Activated naive CD8-positive, alpha-beta T cell (primary cell): ENCODE results near the gene BRD7.

Experiments
- H3K27ac Mint-ChIP-seq: one replicate; pipeline ENCODE4 v1.8.0; 2021; ENCODE audit warnings: mixed read lengths
- H3K27me3 Mint-ChIP-seq: one replicate; pipeline ENCODE4 v1.8.0; 2021; ENCODE audit warnings: mixed read lengths
- H3K36me3 Mint-ChIP-seq: one replicate; pipeline ENCODE4 v1.8.0; 2021; ENCODE audit warnings: mixed read lengths
- H3K4me1 Mint-ChIP-seq: one replicate; pipeline ENCODE4 v1.8.0; 2021; ENCODE audit warnings: low read depth, mixed read lengths
- H3K4me3 Mint-ChIP-seq: one replicate; pipeline ENCODE4 v1.8.0; 2021; ENCODE audit warnings: mild to moderate bottlenecking, mixed read lengths
- H3K9me3 Mint-ChIP-seq: one replicate; pipeline ENCODE4 v1.8.0; 2021; ENCODE audit warnings: low read depth, mixed read lengths

BRD7 gene

GRCh38 chr16:50395763-50396710 lies 27.2 kb upstream of the BRD7 start:
- Mint-ChIP-seq H3K4me3 (no peak overlapping the region), H3K4me1 (peaks cover 23% of the 10 kb centered on the region), H3K27me3 (no peaks in the 10 kb centered on the region), H3K27ac (peak overlapping the region; percentile 24), H3K9me3 (no peaks in the 10 kb centered on the region), H3K36me3 (no peaks in the 10 kb centered on the region)

- Mint-ChIP-seq H3K4me3 (no peak overlapping the region), H3K36me3 (no peaks in the 10 kb centered on the region), H3K27me3 (no peaks in the 10 kb centered on the region), H3K9me3 (no peaks in the 10 kb centered on the region), H3K27ac (no peak overlapping the region), H3K4me1 (peaks cover 23% of the 10 kb centered on the region)
Observed at GRCh38 chr16:50393858-50394802, 25.3 kb upstream of the BRD7 start.

DNA sequence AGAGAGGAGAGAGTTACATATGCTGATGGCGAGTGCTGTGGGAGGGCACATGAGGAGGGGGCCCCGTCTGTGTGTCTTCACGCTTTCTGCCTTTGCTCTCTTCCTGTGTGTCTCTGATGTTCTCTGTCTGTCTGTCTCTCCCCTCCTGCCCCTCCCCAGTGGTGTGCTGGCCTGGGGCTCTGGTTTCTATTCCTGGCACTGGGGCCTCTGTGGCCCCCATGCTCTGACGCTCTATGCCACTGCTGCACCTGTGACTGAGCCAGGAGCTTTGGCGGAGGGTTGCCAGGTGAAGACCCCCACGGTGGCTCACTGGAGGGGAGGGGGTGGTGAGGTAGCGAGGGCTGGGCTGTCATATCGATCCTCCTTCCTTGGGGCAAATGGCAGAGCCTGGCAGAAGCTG lies 24.6 kb upstream of the BRD7 start:
- no peaks in the 10 kb centered on the region for H3K36me3 Mint-ChIP-seq
- H3K27ac Mint-ChIP-seq = no peak overlapping the region
- peaks cover 20% of the 10 kb centered on the region for H3K4me1 Mint-ChIP-seq
- H3K9me3 Mint-ChIP-seq = no peaks in the 10 kb centered on the region
- H3K4me3 Mint-ChIP-seq = no peak overlapping the region
- H3K27me3 Mint-ChIP-seq = no peaks in the 10 kb centered on the region

- Mint-ChIP-seq H3K9me3 (no peaks in the 10 kb centered on the region), H3K36me3 (no peaks in the 10 kb centered on the region), H3K4me1 (peaks cover 11% of the 10 kb centered on the region), H3K27ac (no peak overlapping the region), H3K27me3 (no peaks in the 10 kb centered on the region), H3K4me3 (no peak overlapping the region)
Observed at GRCh38 chr16:50390914-50391716, 22.3 kb upstream of the BRD7 start.

GRCh38 chr16:50390371-50390771 lies 21.6 kb upstream of the BRD7 start:
- Mint-ChIP-seq H3K4me3 (no peak overlapping the region), H3K27me3 (no peaks in the 10 kb centered on the region), H3K4me1 (peaks cover 5% of the 10 kb centered on the region), H3K36me3 (no peaks in the 10 kb centered on the region), H3K27ac (no peak overlapping the region), H3K9me3 (no peaks in the 10 kb centered on the region)

DNA sequence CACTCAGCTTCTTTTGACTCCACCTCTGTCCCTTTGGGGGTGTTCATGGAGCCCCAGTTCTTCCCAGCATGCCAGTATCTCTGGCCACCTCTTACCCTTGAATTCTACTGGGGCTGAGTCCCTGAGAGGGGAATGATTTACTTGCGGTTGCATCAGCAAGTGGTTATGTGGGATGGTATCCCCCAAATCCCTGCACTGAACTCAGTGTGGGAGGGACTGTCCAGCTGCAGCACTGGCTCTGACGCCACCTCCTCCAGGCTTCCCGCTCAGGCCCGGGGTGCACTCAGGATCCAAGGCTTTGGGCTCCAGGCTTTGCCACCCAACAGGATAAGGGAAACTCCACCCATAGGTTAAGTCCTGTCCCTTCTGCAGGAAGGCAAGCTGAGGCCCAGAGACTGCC lies 21.1 kb upstream of the BRD7 start:
- Mint-ChIP-seq H3K9me3 (no peaks in the 10 kb centered on the region), H3K27me3 (no peaks in the 10 kb centered on the region), H3K36me3 (no peaks in the 10 kb centered on the region), H3K27ac (no peak overlapping the region), H3K4me1 (peaks cover under 1% of the 10 kb centered on the region), H3K4me3 (no peak overlapping the region)

DNA sequence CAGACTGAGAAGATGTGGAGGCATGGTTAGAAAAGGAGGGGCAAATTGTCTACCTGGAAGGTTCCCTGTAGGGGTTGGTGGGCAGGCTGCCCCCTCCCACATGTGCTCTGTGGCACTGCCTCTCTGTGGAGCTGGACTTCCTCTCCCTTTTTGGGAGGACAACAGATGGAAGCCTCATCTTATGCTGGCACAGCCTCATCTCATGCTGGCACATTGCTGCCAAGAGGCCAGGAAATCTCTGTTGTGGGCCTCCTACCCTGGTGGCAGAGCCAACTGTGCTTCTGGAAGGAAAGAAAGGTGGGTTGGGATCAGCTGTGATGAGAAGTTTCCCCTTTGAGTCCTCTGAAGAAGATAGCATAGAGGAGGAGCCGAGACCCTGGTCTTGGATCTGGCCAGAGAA lies 19.7 kb upstream of the BRD7 start:
- no peaks in the 10 kb centered on the region for H3K9me3 Mint-ChIP-seq
- no peak overlapping the region for H3K27ac Mint-ChIP-seq
- H3K4me1 Mint-ChIP-seq = no peaks in the 10 kb centered on the region
- H3K36me3 Mint-ChIP-seq = no peaks in the 10 kb centered on the region
- no peaks in the 10 kb centered on the region for H3K27me3 Mint-ChIP-seq
- H3K4me3 Mint-ChIP-seq = no peak overlapping the region

DNA sequence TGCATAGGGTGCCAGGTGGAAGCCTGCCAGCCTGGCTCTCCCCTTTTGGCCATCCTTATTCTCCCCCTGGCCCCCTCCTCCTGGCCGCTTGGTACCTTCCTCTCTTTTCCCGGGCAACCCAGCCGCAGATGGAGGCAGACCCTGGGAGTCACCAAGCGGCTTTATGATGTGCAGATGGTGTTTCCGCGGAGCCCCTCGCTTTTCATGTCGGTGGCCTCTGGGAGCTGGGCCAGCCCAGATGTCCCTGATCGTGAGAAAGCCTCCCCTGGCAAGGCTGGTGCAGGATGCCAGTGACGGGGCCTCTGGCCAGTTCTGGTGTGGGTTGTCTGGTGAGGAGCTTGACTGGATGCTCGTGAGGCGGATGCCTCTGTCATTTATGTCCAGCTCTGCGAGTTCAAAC lies 18.0 kb upstream of the BRD7 start:
- Mint-ChIP-seq H3K4me1 (no peaks in the 10 kb centered on the region), H3K9me3 (no peaks in the 10 kb centered on the region), H3K27ac (no peak overlapping the region), H3K4me3 (no peak overlapping the region), H3K36me3 (no peaks in the 10 kb centered on the region), H3K27me3 (no peaks in the 10 kb centered on the region)

- Mint-ChIP-seq H3K27me3 (no peaks in the 10 kb centered on the region), H3K4me3 (no peak overlapping the region), H3K9me3 (no peaks in the 10 kb centered on the region), H3K4me1 (no peaks in the 10 kb centered on the region), H3K36me3 (no peaks in the 10 kb centered on the region), H3K27ac (no peak overlapping the region)
Observed at GRCh38 chr16:50386139-50386538, 17.4 kb upstream of the BRD7 start.

GRCh38 chr16:50384500-50385135 lies 15.8 kb upstream of the BRD7 start:
- H3K27me3 Mint-ChIP-seq = no peaks in the 10 kb centered on the region
- H3K36me3 Mint-ChIP-seq = no peaks in the 10 kb centered on the region
- no peaks in the 10 kb centered on the region for H3K4me1 Mint-ChIP-seq
- H3K27ac Mint-ChIP-seq = no peak overlapping the region
- no peak overlapping the region for H3K4me3 Mint-ChIP-seq
- no peaks in the 10 kb centered on the region for H3K9me3 Mint-ChIP-seq

DNA sequence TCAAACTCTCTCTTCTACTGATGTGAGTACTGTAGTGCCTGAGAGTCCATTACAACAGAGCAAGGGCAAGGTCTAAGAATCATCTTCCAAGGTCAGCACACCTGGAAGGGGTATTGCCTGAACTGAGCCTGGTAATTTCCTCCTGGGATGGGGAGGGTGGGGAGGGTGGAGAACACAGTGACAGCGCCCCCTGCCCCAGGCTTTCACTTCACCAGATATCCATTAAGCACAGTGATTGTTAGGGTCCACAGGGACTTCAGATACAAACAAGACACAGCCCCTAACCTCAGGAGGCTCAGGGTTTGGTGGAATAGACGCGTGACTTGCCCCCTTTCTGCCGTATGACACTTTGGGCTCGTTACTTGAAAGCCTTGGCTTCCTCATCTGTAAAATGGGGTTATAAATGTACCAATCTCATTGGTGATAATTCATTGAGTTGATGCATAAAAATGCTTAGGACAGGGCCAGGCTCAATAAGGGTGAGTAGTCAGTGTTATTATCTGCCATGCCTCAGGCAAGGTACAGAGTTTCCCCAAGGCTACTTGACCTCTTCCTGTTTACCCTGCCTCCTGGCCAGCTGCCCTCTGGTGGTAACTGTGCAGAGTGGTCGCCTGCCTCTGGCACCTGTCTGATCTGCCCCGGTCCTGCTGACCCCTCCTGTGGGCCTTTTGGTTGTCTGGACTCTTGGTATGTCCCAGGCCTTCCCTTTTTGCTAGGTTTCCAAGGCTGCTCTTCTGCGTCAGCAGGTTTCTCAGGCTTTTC lies 13.1 kb upstream of the BRD7 start:
- H3K27ac Mint-ChIP-seq = no peak overlapping the region
- H3K4me3 Mint-ChIP-seq = no peak overlapping the region
- H3K4me1 Mint-ChIP-seq = no peaks in the 10 kb centered on the region
- no peaks in the 10 kb centered on the region for H3K9me3 Mint-ChIP-seq
- H3K36me3 Mint-ChIP-seq = no peaks in the 10 kb centered on the region
- H3K27me3 Mint-ChIP-seq = no peaks in the 10 kb centered on the region

DNA sequence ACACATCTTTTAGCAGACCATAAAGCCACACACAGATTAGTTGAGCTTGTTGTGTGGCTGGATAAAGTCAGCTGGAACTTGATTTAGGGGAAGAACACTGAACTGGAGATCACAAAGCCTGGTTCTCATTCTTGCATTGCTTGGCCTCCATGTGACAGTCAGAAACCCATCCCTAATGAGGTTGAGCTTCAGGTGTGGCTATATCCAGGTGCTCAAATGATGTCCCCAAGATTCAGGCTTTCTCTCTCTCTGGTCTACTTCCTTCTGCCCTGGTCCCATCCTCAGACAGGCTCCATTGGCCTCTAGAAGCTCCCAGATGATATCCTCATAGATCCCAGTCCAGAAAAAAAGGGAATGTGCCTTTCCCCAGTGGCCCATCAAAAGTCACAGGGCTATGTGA lies 9.6 kb upstream of the BRD7 start:
- H3K36me3 Mint-ChIP-seq = no peaks in the 10 kb centered on the region
- no peaks in the 10 kb centered on the region for H3K27me3 Mint-ChIP-seq
- no peak overlapping the region for H3K27ac Mint-ChIP-seq
- H3K4me1 Mint-ChIP-seq = peaks cover 3% of the 10 kb centered on the region
- no peak overlapping the region for H3K4me3 Mint-ChIP-seq
- no peaks in the 10 kb centered on the region for H3K9me3 Mint-ChIP-seq

DNA sequence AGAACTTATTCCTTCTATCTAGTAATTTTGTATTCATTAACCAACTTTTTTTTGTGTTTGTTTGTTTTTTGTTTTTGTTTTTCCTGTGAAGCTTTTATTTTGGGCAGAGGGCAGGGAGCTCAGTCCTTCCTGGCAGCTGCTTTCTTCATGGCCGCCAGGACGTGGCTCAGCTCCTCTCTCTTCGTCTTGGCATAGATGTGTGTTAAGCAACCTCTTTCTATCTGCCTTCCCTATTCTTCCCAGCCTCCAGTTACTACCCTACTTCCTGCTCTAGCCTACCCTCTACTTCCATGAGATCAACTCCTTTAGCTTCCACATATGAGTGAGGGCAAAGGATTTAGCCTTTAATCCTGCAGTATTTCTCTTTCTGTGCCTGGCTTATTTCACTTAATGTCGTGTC lies 8.2 kb upstream of the BRD7 start:
- Mint-ChIP-seq H3K27ac (no peak overlapping the region), H3K4me1 (peaks cover 3% of the 10 kb centered on the region), H3K27me3 (no peaks in the 10 kb centered on the region), H3K36me3 (no peaks in the 10 kb centered on the region), H3K9me3 (no peaks in the 10 kb centered on the region), H3K4me3 (no peak overlapping the region)

DNA sequence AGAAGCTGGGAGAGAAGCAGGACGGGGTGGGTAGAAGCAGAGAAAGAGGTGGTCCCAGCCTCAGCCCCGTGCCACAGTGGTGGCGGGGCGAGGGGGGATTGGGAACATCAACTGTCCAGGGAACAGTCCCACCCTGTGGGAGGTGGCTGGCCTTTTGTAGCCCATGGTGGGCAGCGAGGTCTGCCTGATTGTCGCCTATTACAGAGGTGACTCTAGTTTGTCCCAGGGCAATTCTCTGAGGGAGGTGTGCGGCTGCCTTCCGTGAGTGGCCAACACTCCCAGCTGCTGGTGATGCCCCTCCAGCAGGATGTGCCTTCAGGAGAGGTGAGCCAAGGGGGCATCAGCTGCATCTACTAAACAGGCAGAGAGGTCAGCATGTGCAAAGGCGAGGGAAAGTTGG lies 5.0 kb upstream of the BRD7 start:
- no peaks in the 10 kb centered on the region for H3K36me3 Mint-ChIP-seq
- no peak overlapping the region for H3K4me3 Mint-ChIP-seq
- no peaks in the 10 kb centered on the region for H3K9me3 Mint-ChIP-seq
- H3K4me1 Mint-ChIP-seq = peaks cover 12% of the 10 kb centered on the region
- no peaks in the 10 kb centered on the region for H3K27me3 Mint-ChIP-seq
- H3K27ac Mint-ChIP-seq = no peak overlapping the region
